H9 (cell line): ENCODE measurements around the gene PCDHB8. TPM values are rescaled to one million over a fixed set of nuclear protein-coding genes. Genes with fewer than 3 reads are reported as not detected.
"Not testable (repeated sequence)": the region's sequence is repeated elsewhere in the genome, so short reads cannot be mapped to it uniquely, and the experiment has no call there.

Source experiments
- DNase-seq: peaks from one replicate; pipeline ENCODE4 v3.0.0-alpha.2; 2017
- H2AFZ ChIP-seq: one replicate; pipeline ENCODE4 v1.6.1; 2013; ENCODE audit warnings: mild to moderate bottlenecking, low read length, control low read depth, moderate library complexity
- H2AK5ac ChIP-seq: 2 replicates; pipeline ENCODE4 v1.6.1; 2013; ENCODE audit warnings: low read length, control low read depth, mixed read lengths; ENCODE audit not compliant: insufficient read length
- H2BK120ac ChIP-seq: one replicate; pipeline ENCODE4 v1.6.1; 2013; ENCODE audit warnings: low read depth, mild to moderate bottlenecking, low read length, control low read depth, inconsistent platforms; ENCODE audit not compliant: poor library complexity, severe bottlenecking
- H2BK12ac ChIP-seq: 2 replicates; pipeline ENCODE4 v1.6.1; 2013; ENCODE audit warnings: low read length, control low read depth, mixed read lengths, low read depth; ENCODE audit not compliant: insufficient read length
- H2BK15ac ChIP-seq: 2 replicates; pipeline ENCODE4 v1.6.1; 2013; ENCODE audit warnings: low read depth, low read length, control low read depth
- H2BK20ac ChIP-seq: one replicate; pipeline ENCODE4 v1.6.1; 2013; ENCODE audit warnings: low read depth, mild to moderate bottlenecking, low read length, control low read depth, inconsistent platforms; ENCODE audit not compliant: poor library complexity, severe bottlenecking
- H2BK5ac ChIP-seq: 2 replicates; pipeline ENCODE4 v1.6.1; 2013; ENCODE audit warnings: low read length, control low read depth, mixed read lengths; ENCODE audit not compliant: insufficient read length
- H3K14ac ChIP-seq: 2 replicates; pipeline ENCODE4 v1.6.1; 2013; ENCODE audit warnings: low read length, control low read depth; ENCODE audit not compliant: insufficient read depth
- H3K18ac ChIP-seq: 2 replicates; pipeline ENCODE4 v1.6.1; 2013; ENCODE audit warnings: low read depth, mild to moderate bottlenecking, mixed read lengths, low read length, control low read depth; ENCODE audit not compliant: insufficient read length
- H3K23ac ChIP-seq: 2 replicates; pipeline ENCODE4 v1.6.1; 2013; ENCODE audit warnings: low read length, control low read depth, mixed read lengths, low read depth; ENCODE audit not compliant: insufficient read length
- H3K23me2 ChIP-seq: 2 replicates; pipeline ENCODE4 v1.6.1; 2013; ENCODE audit warnings: low read depth, mild to moderate bottlenecking, mixed read lengths, low read length, control low read depth; ENCODE audit not compliant: insufficient read length, poor library complexity, severe bottlenecking
- H3K27ac ChIP-seq: 2 replicates; pipeline ENCODE4 v1.5.1; 2013; ENCODE audit warnings: low read length, control low read depth, mixed read lengths, low read depth; ENCODE audit not compliant: insufficient read length
- H3K27me3 ChIP-seq: 2 replicates; pipeline ENCODE4 v1.6.1; 2013; ENCODE audit warnings: low read length, control low read depth, inconsistent platforms; ENCODE audit not compliant: insufficient read depth
- H3K4ac ChIP-seq: 2 replicates; pipeline ENCODE4 v1.6.1; 2013; ENCODE audit warnings: low read depth, mild to moderate bottlenecking, control low read depth, inconsistent platforms, low read length, moderate library complexity
- H3K4me1 ChIP-seq: 2 replicates; pipeline ENCODE4 v1.6.1; 2013; ENCODE audit warnings: low read length, control low read depth, inconsistent platforms; ENCODE audit not compliant: insufficient read depth
- H3K4me2 ChIP-seq: 2 replicates; pipeline ENCODE4 v1.6.1; 2013; ENCODE audit warnings: low read length, control low read depth, mixed read lengths; ENCODE audit not compliant: insufficient read length, insufficient read depth
- H3K56ac ChIP-seq: 2 replicates; pipeline ENCODE4 v1.6.1; 2013; ENCODE audit warnings: low read depth, mild to moderate bottlenecking, mixed read lengths, low read length, control low read depth; ENCODE audit not compliant: insufficient read length
- H3K79me1 ChIP-seq: 2 replicates; pipeline ENCODE4 v1.6.1; 2013; ENCODE audit warnings: low read depth, mild to moderate bottlenecking, moderate library complexity, low read length, control low read depth, inconsistent platforms; ENCODE audit not compliant: insufficient read depth, poor library complexity, severe bottlenecking
- H3K79me2 ChIP-seq: 2 replicates; pipeline ENCODE4 v1.6.1; 2013; ENCODE audit warnings: low read length, control low read depth, inconsistent platforms; ENCODE audit not compliant: insufficient read depth
- H3K9ac ChIP-seq: 2 replicates; pipeline ENCODE4 v1.6.1; 2013; ENCODE audit warnings: low read length, control low read depth, mixed read lengths; ENCODE audit not compliant: insufficient read length; ENCODE audit errors: extremely low read depth
- H3K9me3 ChIP-seq: one replicate; pipeline ENCODE4 v1.6.1; 2013; ENCODE audit warnings: low read depth, low read length, inconsistent platforms; ENCODE audit not compliant: control insufficient read depth
- H3T11ph ChIP-seq: one replicate; pipeline ENCODE4 v1.6.1; 2013; ENCODE audit warnings: mild to moderate bottlenecking, low read length, control low read depth, inconsistent platforms
- H4K20me1 ChIP-seq: one replicate; pipeline ENCODE4 v1.6.1; 2013; ENCODE audit not compliant: control insufficient read depth, insufficient read length, insufficient read depth
- H4K5ac ChIP-seq: 2 replicates; pipeline ENCODE4 v1.6.1; 2013; ENCODE audit warnings: low read depth, mild to moderate bottlenecking, mixed read lengths, low read length, control low read depth; ENCODE audit not compliant: insufficient read length
- H4K8ac ChIP-seq: replicated peaks from 2 replicates; pipeline ENCODE4 v1.6.1; 2013; ENCODE audit warnings: low read length, control low read depth, mixed read lengths, low read depth; ENCODE audit not compliant: insufficient read length
- H4K91ac ChIP-seq: 2 replicates; pipeline ENCODE4 v1.6.1; 2013; ENCODE audit warnings: low read depth, mild to moderate bottlenecking, moderate library complexity, mixed read lengths, low read length, control low read depth; ENCODE audit not compliant: insufficient read length
- H3K27ac Mint-ChIP-seq, 3 experiments: 2 replicates in 2 of 3; 3 replicates in 1 of 3; pipeline ENCODE4 v1.8.0; 2020 to 2021; ENCODE audit warnings: mixed read lengths in 3 of 3, mild to moderate bottlenecking in 1 of 3, moderate library complexity in 1 of 3
- H3K27me3 Mint-ChIP-seq: 2 replicates; pipeline ENCODE4 v1.8.0; 2021; ENCODE audit warnings: low read depth, mild to moderate bottlenecking, moderate library complexity, mixed read lengths
- H3K36me3 Mint-ChIP-seq, 3 experiments: 2 replicates in 2 of 3; 3 replicates in 1 of 3; pipeline ENCODE4 v1.8.0; 2020 to 2021; ENCODE audit warnings: low read depth in 3 of 3, mixed read lengths in 3 of 3; ENCODE audit not compliant: insufficient read depth in 1 of 3
- H3K4me1 Mint-ChIP-seq, 2 experiments: 2 replicates each; pipeline ENCODE4 v1.8.0; 2020; ENCODE audit warnings: mixed read lengths in 2 of 2
- H3K4me3 Mint-ChIP-seq, 2 experiments: 2 replicates in 1 of 2; 3 replicates in 1 of 2; pipeline ENCODE4 v1.8.0; 2020 to 2021; ENCODE audit warnings: mild to moderate bottlenecking in 2 of 2, mixed read lengths in 2 of 2, moderate library complexity in 1 of 2
- H3K9me3 Mint-ChIP-seq, 2 experiments: 2 replicates in 1 of 2; 3 replicates in 1 of 2; pipeline ENCODE4 v1.8.0; 2020; ENCODE audit warnings: mild to moderate bottlenecking in 2 of 2, mixed read lengths in 2 of 2, moderate library complexity in 1 of 2
- WGBS: extraction: QIAGEN DNeasy Blood & Tissue Kit; methylation state at CpG from one replicate; pipeline ENCODE4 v1.1.7; 2013; ENCODE audit warnings: missing lambda C conversion rate, low lambda C conversion rate, mixed read lengths; ENCODE audit not compliant: insufficient read length; ENCODE audit errors: extremely low coverage; 5-methylcytosine and 5-hydroxymethylcytosine counted together
- total RNA-seq: library from RNA; stranded (reverse); gene quantifications from 2 replicates; pipeline ENCODE4 v1.2.1, GENCODE V29; 2021
- TF ChIP-seq, protein P1 (sequence below): fragments of 200-600 bp; sonication (generic); conservative IDR thresholded peaks from 3 replicates; pipeline ENCODE4 v1.8.0; 2021; ENCODE audit warnings: antibody characterized with exemption, mild to moderate bottlenecking

The PCDHB8 gene
- total RNA-seq, 1 experiment from 2014 or later = 0.57 TPM

DNA sequence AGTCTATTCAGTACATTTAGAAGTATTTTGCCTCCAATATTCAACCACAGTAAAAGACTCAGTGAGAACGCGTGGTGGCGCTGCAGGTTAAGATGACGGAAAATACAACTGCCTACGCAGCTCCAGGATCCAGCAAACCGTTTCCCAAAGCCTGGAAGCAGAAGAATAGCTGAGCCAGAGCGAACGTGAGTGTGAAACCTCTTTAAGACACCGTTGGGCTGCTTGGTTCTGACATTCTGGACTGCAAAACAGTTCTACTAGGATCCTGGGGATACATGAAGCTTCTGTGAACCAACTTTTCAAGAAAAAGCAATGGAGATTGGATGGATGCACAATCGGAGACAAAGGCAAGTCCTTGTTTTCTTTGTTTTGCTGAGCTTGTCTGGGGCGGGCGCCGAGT, 4.7 kb downstream of the PCDHB8 start, which contains the start of gene PCDHB16:
Gene PCDHB16, plus strand, starts transcription at position 140 of the 400 bp plus-strand sequence. Its CDS starts 173 bp downstream, at position 313.
- H2BK20ac ChIP-seq = no peak within 1 kb of the TSS
- H3K56ac ChIP-seq = no peak within 1 kb of the TSS
- no peak within 1 kb of the TSS for H3K18ac ChIP-seq
- no peaks in the 10 kb centered on the region for H3K9me3 ChIP-seq
- H3K4me1 Mint-ChIP-seq = peaks cover 7 to 13% of the 10 kb centered on the region in 2 experiments
- peaks cover 27 to 28% of the 10 kb centered on the region in 2 experiments for H3K9me3 Mint-ChIP-seq
- H3K23ac ChIP-seq = no peak within 1 kb of the TSS
- WGBS = no CpG with 5 or more reads among the region's 13 CpGs
- no peaks in the 10 kb centered on the region for H3K4me1 ChIP-seq
- H3K23me2 ChIP-seq = no peaks in the 10 kb centered on the region
- no peak within 1 kb of the TSS for H4K5ac ChIP-seq
- no peak within 1 kb of the TSS for H2BK15ac ChIP-seq
- H3T11ph ChIP-seq = no peak within 1 kb of the TSS
- no peak within 1 kb of the TSS for H3K27ac ChIP-seq
- DNase-seq = peak; percentile 84
- H2AK5ac ChIP-seq = no peak within 1 kb of the TSS
- H4K8ac ChIP-seq = no peak within 1 kb of the TSS
- peak within 1 kb of the TSS; percentile 92 for H2AFZ ChIP-seq
- H2BK120ac ChIP-seq = no peak within 1 kb of the TSS
- H3K27ac Mint-ChIP-seq = peak within 1 kb of the TSS; percentile 32 to 89 (median 82); a peak in 4 of 7 replicates
- no peak within 1 kb of the TSS for H2BK5ac ChIP-seq
- H3K4me3 Mint-ChIP-seq = peak within 1 kb of the TSS; percentile 73 to 76
- H3K27me3 Mint-ChIP-seq = peaks cover 2% of the 10 kb centered on the region
- H4K20me1 ChIP-seq = no peaks in the 10 kb centered on the region
- H3K79me2 ChIP-seq = no peaks in the 10 kb centered on the region
- H3K14ac ChIP-seq = no peak within 1 kb of the TSS
- H3K4ac ChIP-seq = no peak within 1 kb of the TSS
- H2BK12ac ChIP-seq = no peak within 1 kb of the TSS
- TF ChIP-seq, protein P1, sequence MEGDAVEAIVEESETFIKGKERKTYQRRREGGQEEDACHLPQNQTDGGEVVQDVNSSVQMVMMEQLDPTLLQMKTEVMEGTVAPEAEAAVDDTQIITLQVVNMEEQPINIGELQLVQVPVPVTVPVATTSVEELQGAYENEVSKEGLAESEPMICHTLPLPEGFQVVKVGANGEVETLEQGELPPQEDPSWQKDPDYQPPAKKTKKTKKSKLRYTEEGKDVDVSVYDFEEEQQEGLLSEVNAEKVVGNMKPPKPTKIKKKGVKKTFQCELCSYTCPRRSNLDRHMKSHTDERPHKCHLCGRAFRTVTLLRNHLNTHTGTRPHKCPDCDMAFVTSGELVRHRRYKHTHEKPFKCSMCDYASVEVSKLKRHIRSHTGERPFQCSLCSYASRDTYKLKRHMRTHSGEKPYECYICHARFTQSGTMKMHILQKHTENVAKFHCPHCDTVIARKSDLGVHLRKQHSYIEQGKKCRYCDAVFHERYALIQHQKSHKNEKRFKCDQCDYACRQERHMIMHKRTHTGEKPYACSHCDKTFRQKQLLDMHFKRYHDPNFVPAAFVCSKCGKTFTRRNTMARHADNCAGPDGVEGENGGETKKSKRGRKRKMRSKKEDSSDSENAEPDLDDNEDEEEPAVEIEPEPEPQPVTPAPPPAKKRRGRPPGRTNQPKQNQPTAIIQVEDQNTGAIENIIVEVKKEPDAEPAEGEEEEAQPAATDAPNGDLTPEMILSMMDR = peak; percentile 87
- peaks cover 10 to 28% (median 15%) of the 10 kb centered on the region in 3 experiments for H3K36me3 Mint-ChIP-seq
- H3K9ac ChIP-seq = no peak within 1 kb of the TSS
- no peak within 1 kb of the TSS for H4K91ac ChIP-seq
- H3K4me2 ChIP-seq = peak within 1 kb of the TSS; percentile 7
- H3K79me1 ChIP-seq = no peaks in the 10 kb centered on the region
- H3K27me3 ChIP-seq = no peaks in the 10 kb centered on the region

GRCh38 chr5:141184117-141184855, 6.7 kb downstream of the PCDHB8 start:
- H2BK5ac ChIP-seq, H3K9me3 ChIP-seq, H3K4me2 ChIP-seq, H2AFZ ChIP-seq, H3K27ac ChIP-seq, H4K8ac ChIP-seq, H3K23ac ChIP-seq, DNase-seq, H2AK5ac ChIP-seq, H2BK15ac ChIP-seq, H3K23me2 ChIP-seq, H3K79me1 ChIP-seq, H3K27me3 ChIP-seq, H3K9ac ChIP-seq, H3K18ac ChIP-seq, H3K27ac Mint-ChIP-seq, H2BK12ac ChIP-seq, H2BK120ac ChIP-seq, H3K14ac ChIP-seq, H3K4me3 Mint-ChIP-seq, H3K79me2 ChIP-seq, H3T11ph ChIP-seq, H2BK20ac ChIP-seq, H4K91ac ChIP-seq, H3K27me3 Mint-ChIP-seq, H3K4ac ChIP-seq, H3K56ac ChIP-seq, H4K20me1 ChIP-seq, H3K4me1 ChIP-seq, H4K5ac ChIP-seq: not testable (repeated sequence)
- no CpG with 5 or more reads among the region's 69 CpGs for WGBS
- Mint-ChIP-seq H3K4me1 (peaks cover 7 to 15% of the 10 kb centered on the region in 2 experiments), H3K36me3 (peaks cover 13 to 35% (median 19%) of the 10 kb centered on the region in 3 experiments), H3K9me3 (peaks cover 31 to 33% of the 10 kb centered on the region in 2 experiments)
